ENCODE data around the gene LMNTD2.

DNA sequence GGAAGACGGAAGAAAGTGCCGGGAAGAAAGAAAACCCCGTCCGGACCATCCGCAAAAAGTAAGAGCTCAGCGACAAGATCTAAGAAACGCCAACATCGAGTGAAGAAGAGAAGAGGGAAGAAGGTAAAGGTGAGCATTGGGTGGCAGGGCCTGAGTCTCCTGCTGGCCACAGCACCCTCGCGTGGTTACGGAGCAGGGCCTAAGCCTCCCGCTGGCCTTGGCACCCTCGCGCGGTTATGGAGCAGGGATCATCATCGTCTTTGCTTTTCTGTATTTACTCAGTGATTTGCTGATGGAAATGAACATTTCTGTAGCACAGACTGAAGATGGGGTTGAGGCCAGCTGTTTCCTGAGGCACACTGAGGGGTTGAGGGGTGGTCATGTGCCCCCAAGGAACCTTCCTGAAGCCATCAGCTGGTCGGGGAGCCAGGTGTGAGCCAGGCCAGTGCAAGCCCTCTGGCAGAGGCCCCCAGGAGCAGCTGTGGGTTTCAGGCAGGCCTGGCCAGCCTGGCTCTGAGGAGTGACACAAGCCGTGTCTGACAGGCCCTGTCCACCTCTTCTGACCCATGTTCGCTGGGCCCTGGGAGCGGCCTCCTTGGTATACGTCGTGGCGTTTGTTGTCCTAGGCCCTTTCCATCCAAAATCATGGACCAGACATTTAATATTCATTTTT, 41.2 kb upstream of the LMNTD2 start:
- TF ChIP-seq, protein P1, sequence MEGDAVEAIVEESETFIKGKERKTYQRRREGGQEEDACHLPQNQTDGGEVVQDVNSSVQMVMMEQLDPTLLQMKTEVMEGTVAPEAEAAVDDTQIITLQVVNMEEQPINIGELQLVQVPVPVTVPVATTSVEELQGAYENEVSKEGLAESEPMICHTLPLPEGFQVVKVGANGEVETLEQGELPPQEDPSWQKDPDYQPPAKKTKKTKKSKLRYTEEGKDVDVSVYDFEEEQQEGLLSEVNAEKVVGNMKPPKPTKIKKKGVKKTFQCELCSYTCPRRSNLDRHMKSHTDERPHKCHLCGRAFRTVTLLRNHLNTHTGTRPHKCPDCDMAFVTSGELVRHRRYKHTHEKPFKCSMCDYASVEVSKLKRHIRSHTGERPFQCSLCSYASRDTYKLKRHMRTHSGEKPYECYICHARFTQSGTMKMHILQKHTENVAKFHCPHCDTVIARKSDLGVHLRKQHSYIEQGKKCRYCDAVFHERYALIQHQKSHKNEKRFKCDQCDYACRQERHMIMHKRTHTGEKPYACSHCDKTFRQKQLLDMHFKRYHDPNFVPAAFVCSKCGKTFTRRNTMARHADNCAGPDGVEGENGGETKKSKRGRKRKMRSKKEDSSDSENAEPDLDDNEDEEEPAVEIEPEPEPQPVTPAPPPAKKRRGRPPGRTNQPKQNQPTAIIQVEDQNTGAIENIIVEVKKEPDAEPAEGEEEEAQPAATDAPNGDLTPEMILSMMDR (IDR thresholded peaks at IDR 0.05) = no peak
- no peak for TF ChIP-seq POLR2A (IDR thresholded peaks at IDR 0.05)
